Mononuclear cell (primary cell): ENCODE data around the gene NOC2L. TPM values are rescaled to one million over a fixed set of nuclear protein-coding genes. Genes with fewer than 3 reads are reported as not detected.
"Not testable (repeated sequence)": the region's sequence is repeated elsewhere in the genome, so short reads cannot be mapped to it uniquely, and the experiment has no call there.

Source experiments
- H3K27me3 ChIP-seq: 2 replicates; pipeline ENCODE4 v1.6.0; 2011; ENCODE audit warnings: low read length, control low read depth; ENCODE audit not compliant: insufficient read depth
- H3K4me1 ChIP-seq: 2 replicates; pipeline ENCODE4 v1.5.1; 2011; ENCODE audit warnings: mild to moderate bottlenecking, low read length, control low read depth; ENCODE audit not compliant: insufficient read depth
- H3K4me3 ChIP-seq: 2 replicates; pipeline ENCODE4 v1.5.1; 2011; ENCODE audit warnings: mild to moderate bottlenecking, low read length, moderate library complexity
- H3K9me3 ChIP-seq: 2 replicates; pipeline ENCODE4 v1.5.1; 2011; ENCODE audit warnings: low read depth, mild to moderate bottlenecking, control low read depth, low read length
- total RNA-seq: library from RNA; depleted of rRNA; stranded (reverse); fragments of >200 nt; gene quantifications from one replicate; pipeline ENCODE4 v1.2.3, GENCODE V29; 2012

NOC2L gene
- total RNA-seq, 1 donor = 27.2 TPM

DNA sequence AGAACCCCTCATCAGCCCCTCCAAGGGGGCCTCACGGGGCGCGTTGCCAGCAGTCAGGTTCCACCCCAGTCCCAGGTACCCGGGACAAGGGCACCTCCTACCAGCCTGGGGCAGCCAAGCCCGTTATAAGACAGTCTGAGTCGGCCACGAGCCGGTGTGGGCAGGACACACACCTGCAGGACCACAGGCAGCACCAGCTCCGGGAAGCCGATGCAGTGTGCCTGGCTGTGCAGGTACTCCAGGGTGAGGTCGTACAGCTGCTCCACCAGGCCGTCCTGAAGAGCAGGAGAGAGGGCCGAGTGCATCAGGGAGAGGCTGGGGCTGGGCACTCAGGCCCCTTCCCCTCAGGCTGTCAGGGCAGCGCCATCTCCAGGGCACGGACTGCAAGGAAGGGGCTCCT, 11.1 kb downstream of the NOC2L start:
- Histone ChIP-seq H3K4me1 (no peaks in the 10 kb centered on the region), H3K9me3 (no peaks in the 10 kb centered on the region), H3K27me3 (peaks cover 3% of the 10 kb centered on the region), H3K4me3 (no peak overlapping the region)

DNA sequence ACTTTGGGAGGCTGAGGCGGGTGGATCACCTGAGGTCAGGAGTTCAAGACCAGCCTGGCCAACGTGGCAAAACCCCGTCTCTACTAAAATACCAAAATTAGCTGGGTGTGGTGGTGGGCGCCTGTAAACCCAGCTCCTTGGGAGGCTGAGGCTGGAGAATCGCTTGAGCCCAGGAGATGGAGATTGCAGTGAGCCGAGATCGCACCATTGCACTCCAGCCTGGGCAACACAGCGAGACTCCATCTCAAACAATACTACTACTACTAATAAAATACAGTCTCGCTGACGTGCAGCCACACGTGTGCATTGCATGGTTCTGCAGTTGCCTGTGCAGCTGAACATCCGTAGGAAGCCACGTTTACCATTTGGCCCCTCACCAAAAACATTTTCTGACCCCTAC, 12.2 kb downstream of the NOC2L start:
- H3K9me3 ChIP-seq, H3K27me3 ChIP-seq, H3K4me3 ChIP-seq, H3K4me1 ChIP-seq: not testable (repeated sequence)

GRCh38 chr1:945688-946556, 13.1 kb downstream of the NOC2L start:
- H3K4me1 ChIP-seq = peaks cover 5% of the 10 kb centered on the region
- peaks cover 12% of the 10 kb centered on the region for H3K27me3 ChIP-seq
- no peaks in the 10 kb centered on the region for H3K9me3 ChIP-seq
- no peak overlapping the region for H3K4me3 ChIP-seq

DNA sequence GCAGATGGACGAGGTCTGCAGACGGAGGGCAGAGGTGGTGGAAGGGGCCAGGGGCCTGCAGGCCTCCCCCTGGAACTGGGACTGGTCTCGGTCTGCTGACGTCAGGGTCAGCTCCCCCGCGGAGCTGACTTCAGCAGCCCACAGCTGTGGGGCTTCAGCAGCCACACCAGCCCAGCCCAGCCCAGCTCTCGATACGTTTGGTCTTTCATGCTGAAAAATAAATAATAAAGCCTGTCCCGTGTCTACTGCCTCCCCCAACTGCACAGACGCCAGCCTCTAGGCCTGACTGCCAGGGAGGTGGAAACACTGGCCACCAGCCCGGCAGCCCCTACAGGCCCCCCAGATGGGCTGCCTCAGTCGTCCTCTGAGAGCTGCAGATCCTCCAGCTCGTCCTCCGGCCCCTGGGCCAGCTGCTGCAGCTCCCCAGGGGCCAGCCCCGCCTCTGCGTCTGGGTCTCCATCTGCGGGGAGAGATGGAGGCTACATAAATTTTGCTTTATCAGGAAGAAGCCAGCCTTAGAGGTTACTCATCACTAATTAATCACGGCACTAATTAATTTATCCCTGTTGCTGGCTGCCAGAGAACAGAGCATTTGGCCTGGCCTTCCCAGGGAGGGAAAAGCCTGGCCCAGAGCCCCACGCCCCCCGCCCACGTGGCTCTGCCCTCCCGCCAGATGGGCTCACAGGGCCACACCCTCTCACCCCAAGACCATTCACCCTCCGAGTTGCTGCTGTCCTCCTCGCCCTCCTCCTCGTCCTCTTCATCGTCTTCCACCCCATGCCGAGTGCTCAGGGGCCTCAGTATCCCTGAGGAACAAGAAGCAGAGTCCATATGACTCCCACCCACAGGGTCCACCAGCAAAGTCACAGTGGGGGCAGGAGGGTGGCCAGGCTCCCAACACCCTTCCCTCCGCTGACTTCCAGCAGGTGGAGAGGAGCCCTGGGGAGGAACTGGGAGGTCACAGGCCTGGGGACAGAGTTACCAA, 14.4 kb downstream of the NOC2L start:
- Histone ChIP-seq H3K4me1 (peaks cover 11% of the 10 kb centered on the region), H3K4me3 (no peak overlapping the region), H3K9me3 (no peaks in the 10 kb centered on the region), H3K27me3 (peaks cover 21% of the 10 kb centered on the region)

- peaks cover 11% of the 10 kb centered on the region for H3K4me1 ChIP-seq
- no peaks in the 10 kb centered on the region for H3K9me3 ChIP-seq
- H3K27me3 ChIP-seq = peaks cover 27% of the 10 kb centered on the region
- H3K4me3 ChIP-seq = no peak overlapping the region
These were observed 15.3 kb downstream of the NOC2L start for GRCh38 chr1:943545-944340.

- H3K4me3 ChIP-seq = no peak overlapping the region
- peaks cover 11% of the 10 kb centered on the region for H3K4me1 ChIP-seq
- H3K27me3 ChIP-seq = peaks cover 29% of the 10 kb centered on the region
- H3K9me3 ChIP-seq = no peaks in the 10 kb centered on the region
These were observed 16.1 kb downstream of the NOC2L start for GRCh38 chr1:942864-943533.

DNA sequence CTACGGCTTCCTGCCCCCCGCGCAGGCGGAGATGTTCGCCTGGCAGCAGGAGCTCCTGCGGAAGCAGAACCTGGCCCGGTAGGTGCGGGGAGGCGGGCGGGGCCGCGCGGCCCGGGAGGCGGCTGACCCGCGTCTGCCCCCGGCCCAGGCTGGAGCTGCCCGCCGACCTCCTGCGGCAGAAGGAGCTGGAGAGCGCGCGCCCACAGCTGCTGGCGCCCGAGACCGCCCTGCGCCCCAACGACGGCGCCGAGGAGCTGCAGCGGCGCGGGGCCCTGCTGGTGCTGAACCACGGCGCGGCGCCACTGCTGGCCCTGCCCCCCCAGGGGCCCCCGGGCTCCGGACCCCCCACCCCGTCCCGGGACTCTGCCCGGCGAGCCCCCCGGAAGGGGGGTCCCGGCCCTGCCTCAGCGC, 16.6 kb downstream of the NOC2L start:
- Histone ChIP-seq H3K27me3 (peaks cover 29% of the 10 kb centered on the region), H3K9me3 (no peaks in the 10 kb centered on the region), H3K4me3 (no peak overlapping the region), H3K4me1 (peaks cover 11% of the 10 kb centered on the region)

GRCh38 chr1:941588-942383, 17.3 kb downstream of the NOC2L start:
- Histone ChIP-seq H3K4me3 (no peak overlapping the region), H3K4me1 (peaks cover 11% of the 10 kb centered on the region), H3K27me3 (peaks cover 29% of the 10 kb centered on the region), H3K9me3 (no peaks in the 10 kb centered on the region)

DNA sequence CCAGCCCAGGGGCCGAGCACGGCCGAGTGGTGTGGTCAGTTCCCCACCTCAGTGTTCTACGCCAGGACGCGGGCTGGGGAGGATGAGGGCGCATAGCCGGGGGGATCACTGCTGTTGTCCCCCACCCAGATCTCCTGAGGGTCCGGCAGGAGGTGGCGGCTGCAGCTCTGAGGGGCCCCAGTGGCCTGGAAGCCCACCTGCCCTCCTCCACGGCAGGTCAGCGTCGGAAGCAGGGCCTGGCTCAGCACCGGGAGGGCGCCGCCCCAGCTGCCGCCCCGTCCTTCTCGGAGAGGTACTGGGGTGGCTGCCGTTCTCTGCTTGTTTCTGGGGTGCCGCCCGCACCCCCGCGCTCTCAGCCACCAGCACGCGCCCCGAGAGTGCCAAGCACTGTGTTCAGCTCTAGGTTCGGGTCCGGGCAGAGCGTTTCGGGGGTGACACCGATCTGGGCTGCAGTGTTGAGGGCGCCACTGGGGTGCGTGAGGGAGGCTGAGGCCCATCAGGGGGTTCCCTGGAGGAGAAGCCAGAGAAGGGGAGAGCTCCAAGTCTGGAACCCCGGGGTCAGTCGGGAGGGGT, 18.0 kb downstream of the NOC2L start:
- Histone ChIP-seq H3K4me3 (no peak overlapping the region), H3K4me1 (peaks cover 11% of the 10 kb centered on the region), H3K9me3 (no peaks in the 10 kb centered on the region), H3K27me3 (peaks cover 29% of the 10 kb centered on the region)

DNA sequence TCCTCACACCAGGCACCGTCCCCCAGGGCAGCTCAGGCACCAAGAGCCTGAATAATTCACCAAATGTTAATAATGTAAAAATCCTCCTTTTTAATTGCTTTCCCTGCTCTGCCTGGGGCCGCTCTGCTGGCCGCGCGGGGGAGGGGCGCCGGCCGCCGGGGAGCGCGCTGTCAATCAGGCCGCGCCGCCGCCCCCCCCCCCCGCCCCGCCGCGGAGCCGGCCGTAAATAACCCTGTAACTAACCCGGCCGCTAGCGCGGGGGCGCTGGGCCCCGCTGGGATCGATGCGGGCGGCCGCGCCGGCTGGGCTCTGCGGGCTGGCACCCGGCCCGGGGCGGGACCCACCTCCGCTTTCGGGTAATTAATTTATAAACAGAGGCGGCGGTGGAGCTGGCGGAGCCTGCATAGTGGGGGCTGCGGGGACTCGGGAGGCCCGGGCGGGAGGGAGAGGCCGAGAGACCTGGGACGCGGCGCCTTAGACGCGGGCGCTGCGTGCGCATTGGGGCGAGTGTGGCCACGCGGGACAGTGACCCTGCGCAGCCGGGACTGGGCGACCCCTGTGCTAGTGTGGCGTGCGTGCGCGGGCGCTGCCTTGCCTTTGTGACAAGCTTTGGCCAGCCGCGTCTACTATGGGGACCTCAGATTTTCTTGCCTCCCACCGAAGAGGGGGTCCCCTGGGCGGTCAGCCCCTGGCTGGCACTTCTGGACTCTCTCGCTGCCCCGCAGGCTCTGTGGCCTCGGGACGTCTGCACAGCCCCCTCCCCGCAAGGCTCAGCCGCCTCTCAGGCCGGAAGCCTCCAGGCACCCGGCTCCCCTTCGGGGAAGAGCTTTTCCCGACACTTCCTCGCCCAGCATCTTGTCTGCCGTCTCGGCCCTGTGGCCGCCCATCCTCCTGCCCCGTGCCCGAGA, 18.7 kb downstream of the NOC2L start:
- Histone ChIP-seq H3K4me1 (peaks cover 13% of the 10 kb centered on the region), H3K9me3 (no peaks in the 10 kb centered on the region), H3K27me3 (peaks cover 32% of the 10 kb centered on the region), H3K4me3 (no peak overlapping the region)

- Histone ChIP-seq H3K4me3 (no peak overlapping the region), H3K27me3 (peaks cover 36% of the 10 kb centered on the region)
These were observed 19.4 kb downstream of the NOC2L start for GRCh38 chr1:939511-940106.

GRCh38 chr1:938711-939489, 20.2 kb downstream of the NOC2L start:
- no peaks in the 10 kb centered on the region for H3K9me3 ChIP-seq

More at GRCh38 chr1:939511-940106, 19.4 kb downstream of the NOC2L start:
- Histone ChIP-seq H3K9me3 (no peaks in the 10 kb centered on the region), H3K4me1 (peaks cover 17% of the 10 kb centered on the region)

More at GRCh38 chr1:938711-939489, 20.2 kb downstream of the NOC2L start:
- Histone ChIP-seq H3K4me3 (no peak overlapping the region), H3K27me3 (peaks cover 36% of the 10 kb centered on the region), H3K4me1 (peaks cover 17% of the 10 kb centered on the region)
